GM18951 (cell line): ENCODE results near the gene UGT1A5.

ENCODE experiments used
- POLR2A ChIP-seq: IDR thresholded peaks from 4 replicates; pipeline ENCODE4 v1.6.1; 2011; ENCODE audit warnings: mild to moderate bottlenecking; ENCODE audit not compliant: insufficient read length, insufficient read depth; ENCODE audit errors: extremely low read depth
- in situ Hi-C: fragments of 300-500 bp; cut with MboI; formaldehyde crosslinking; loops from one replicate; pipeline ENCODE4 v1.12.0; 2022; ENCODE audit warnings: low sequenced_read_pairs, mixed read lengths, inconsistent platforms; ENCODE audit not compliant: unreplicated experiment

The UGT1A5 gene

GRCh38 chr2:233712611-233713261, at the start of gene UGT1A5:
Gene UGT1A5 (plus strand): TSS chr2:233712907. CDS start chr2:233712992, 85 bp downstream.
- in situ Hi-C loops, result no loop called here

GRCh38 chr2:233663911-233664310, 48.8 kb upstream of the UGT1A5 start:
- TF ChIP-seq POLR2A, result no peak
- in situ Hi-C loops, result no loop called here

More at GRCh38 chr2:233712611-233713261, at the start of gene UGT1A5:
- no peak for TF ChIP-seq POLR2A

GRCh38 chr2:233668605-233669260, 44.0 kb upstream of the UGT1A5 start:
- in situ Hi-C loops, result no loop called here
- TF ChIP-seq POLR2A, result no peak

- no peak for TF ChIP-seq POLR2A
- in situ Hi-C loops, result no loop called here
Measured at GRCh38 chr2:233671290-233672161, 41.2 kb upstream of the UGT1A5 start, which contains the start of gene UGT1A9. Gene UGT1A9 (plus strand): TSS chr2:233671898. CDS start chr2:233671935, 37 bp downstream.

- in situ Hi-C loops, result no loop called here
- no peak for TF ChIP-seq POLR2A
Measured at GRCh38 chr2:233672886-233673285, 39.8 kb upstream of the UGT1A5 start.

GRCh38 chr2:233673896-233674295, 38.8 kb upstream of the UGT1A5 start:
- TF ChIP-seq POLR2A, result no peak
- in situ Hi-C loops, result no loop called here

GRCh38 chr2:233674314-233674713, 38.4 kb upstream of the UGT1A5 start:
- no peak for TF ChIP-seq POLR2A
- in situ Hi-C loops, result no loop called here

- no peak for TF ChIP-seq POLR2A
- in situ Hi-C loops, result no loop called here
Measured at GRCh38 chr2:233674995-233675394, 37.7 kb upstream of the UGT1A5 start.

- no peak for TF ChIP-seq POLR2A
- in situ Hi-C loops, result no loop called here
Measured at GRCh38 chr2:233676046-233676445, 36.7 kb upstream of the UGT1A5 start.

- in situ Hi-C loops, result no loop called here
- TF ChIP-seq POLR2A, result no peak
Measured at GRCh38 chr2:233679196-233679595, 33.5 kb upstream of the UGT1A5 start.

- in situ Hi-C loops, result no loop called here
- no peak for TF ChIP-seq POLR2A
Measured at GRCh38 chr2:233680361-233681045, 32.2 kb upstream of the UGT1A5 start.

- in situ Hi-C loops, result no loop called here
- no peak for TF ChIP-seq POLR2A
Measured at GRCh38 chr2:233681521-233682099, 31.1 kb upstream of the UGT1A5 start, which contains the start of gene UGT1A7. Gene UGT1A7 (plus strand): TSS chr2:233681901. CDS start chr2:233681938, 37 bp downstream.

GRCh38 chr2:233684640-233685039, 28.1 kb upstream of the UGT1A5 start:
- in situ Hi-C loops, result no loop called here
- no peak for TF ChIP-seq POLR2A

- in situ Hi-C loops, result no loop called here
- no peak for TF ChIP-seq POLR2A
Measured at GRCh38 chr2:233686928-233687327, 25.8 kb upstream of the UGT1A5 start.
